Hepatocyte (in vitro differentiated cells): ENCODE data around the gene SLC35A5.

ENCODE experiments used
- EZH2 ChIP-seq: fragments of 200-600 bp; sonication (generic); IDR thresholded peaks from 2 replicates; pipeline ENCODE4 v1.6.1; 2016; ENCODE audit warnings: antibody characterized with exemption, mild to moderate bottlenecking, borderline replicate concordance
- EZH2phosphoT487 ChIP-seq: fragments of 200-600 bp; sonication (generic); IDR thresholded peaks from one replicate; pipeline ENCODE4 v1.6.1; 2018; ENCODE audit warnings: antibody characterized with exemption, mild to moderate bottlenecking, low read depth, moderate library complexity; ENCODE audit not compliant: unreplicated experiment, severe bottlenecking
- TF ChIP-seq, protein P1 (sequence below): fragments of 200-600 bp; sonication (generic); IDR thresholded peaks from 2 replicates; pipeline ENCODE4 v1.5.1; 2016; ENCODE audit warnings: antibody characterized with exemption, mild to moderate bottlenecking; ENCODE audit not compliant: poor library complexity

DNA sequence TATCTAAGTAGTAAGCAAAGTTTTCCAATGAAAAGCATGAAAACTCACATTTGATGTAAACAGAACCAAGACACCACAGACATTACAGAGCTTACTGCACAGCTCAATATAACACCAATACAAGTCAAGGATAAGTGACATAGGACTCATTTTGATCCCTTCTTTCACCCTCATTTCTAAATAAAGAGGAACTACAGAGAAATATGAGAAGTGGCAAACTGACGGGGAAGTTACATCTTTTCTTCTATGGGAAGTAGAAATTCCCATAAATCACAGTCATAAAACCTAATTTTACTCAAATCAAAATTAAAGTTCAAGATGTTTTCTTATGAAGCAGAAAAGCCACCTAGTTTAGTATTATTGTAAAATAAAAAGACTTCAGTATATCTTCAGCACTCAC is 3.9 kb upstream of the SLC35A5 start:
- TF ChIP-seq, protein P1, sequence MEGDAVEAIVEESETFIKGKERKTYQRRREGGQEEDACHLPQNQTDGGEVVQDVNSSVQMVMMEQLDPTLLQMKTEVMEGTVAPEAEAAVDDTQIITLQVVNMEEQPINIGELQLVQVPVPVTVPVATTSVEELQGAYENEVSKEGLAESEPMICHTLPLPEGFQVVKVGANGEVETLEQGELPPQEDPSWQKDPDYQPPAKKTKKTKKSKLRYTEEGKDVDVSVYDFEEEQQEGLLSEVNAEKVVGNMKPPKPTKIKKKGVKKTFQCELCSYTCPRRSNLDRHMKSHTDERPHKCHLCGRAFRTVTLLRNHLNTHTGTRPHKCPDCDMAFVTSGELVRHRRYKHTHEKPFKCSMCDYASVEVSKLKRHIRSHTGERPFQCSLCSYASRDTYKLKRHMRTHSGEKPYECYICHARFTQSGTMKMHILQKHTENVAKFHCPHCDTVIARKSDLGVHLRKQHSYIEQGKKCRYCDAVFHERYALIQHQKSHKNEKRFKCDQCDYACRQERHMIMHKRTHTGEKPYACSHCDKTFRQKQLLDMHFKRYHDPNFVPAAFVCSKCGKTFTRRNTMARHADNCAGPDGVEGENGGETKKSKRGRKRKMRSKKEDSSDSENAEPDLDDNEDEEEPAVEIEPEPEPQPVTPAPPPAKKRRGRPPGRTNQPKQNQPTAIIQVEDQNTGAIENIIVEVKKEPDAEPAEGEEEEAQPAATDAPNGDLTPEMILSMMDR: no peak
- TF ChIP-seq EZH2: no peak
- TF ChIP-seq EZH2phosphoT487: no peak
